A549 (cell line): Measurements from ENCODE around the gene DYNLT2. TPM values are rescaled to one million over a fixed set of nuclear protein-coding genes. Genes with fewer than 3 reads are reported as not detected.

Experiments
- ATAC-seq, 2 experiments: fragments of 200-7000 bp in 1 of 2; fragments of >200 bp in 1 of 2; cut with Nextera tagmentation in 1 of 2; cut with Tn5 transposase in 1 of 2; 3 replicates each; pipeline versions ENCODE4 v1.8.0 to v1.9.1; 2018 to 2020; ENCODE audit warnings: mild to moderate bottlenecking in 1 of 2, moderate library complexity in 1 of 2
- CTCF ChIA-PET: fragments of 300-600 bp; sonication (Branson Sonifier 250); formaldehyde crosslinking; extraction: SDS; loops from one replicate; lab custom pipeline; 2021; ENCODE audit warnings: antibody characterized with exemption, inconsistent platforms; lab: Yijun Ruan, JAX
- POLR2A ChIA-PET: fragments of 350-600 bp; formaldehyde crosslinking; extraction: SDS; loops from one replicate; lab custom pipeline; 2021; ENCODE audit warnings: antibody characterized with exemption, inconsistent platforms; lab: Yijun Ruan, JAX
- DNase-seq, 2 experiments: peaks; one replicate each; pipeline versions ENCODE4 v3.0.0 to v3.0.0-alpha.2; 2011 to 2016; ENCODE audit warnings: low read depth in 1 of 2, low spot score in 1 of 2
- FAIRE-seq: peaks from 2 replicates; lab custom pipeline; 2011; peaks lifted over from hg19 to GRCh38; lab: Jason Lieb, UNC
- H3K27ac ChIP-seq, 2 experiments: fragments of >200 bp; sonication (Bioruptor Twin); formaldehyde crosslinking; 3 replicates each; pipeline ENCODE4 v1.5.1; 2016 to 2017
- H3K4me1 ChIP-seq: fragments of >200 bp; sonication (Bioruptor Twin); formaldehyde crosslinking; 3 replicates; pipeline ENCODE4 v1.6.1; 2016
- H3K4me2 ChIP-seq: fragments of >200 bp; sonication (Bioruptor Twin); formaldehyde crosslinking; 3 replicates; pipeline ENCODE4 v1.6.1; 2016
- H3K4me3 ChIP-seq: fragments of >200 bp; sonication (Bioruptor Twin); formaldehyde crosslinking; 3 replicates; pipeline ENCODE4 v1.5.1; 2016
- H3K9me3 ChIP-seq: fragments of >200 bp; sonication (Bioruptor Twin); formaldehyde crosslinking; 3 replicates; pipeline ENCODE4 v1.6.1; 2016
- BHLHE40 ChIP-seq: IDR thresholded peaks from 2 replicates; pipeline ENCODE4 v1.6.1; 2012; ENCODE audit warnings: low read depth, low read length, inconsistent platforms
- CEBPB ChIP-seq, 2 experiments: fragments of >200 bp in 1 of 2; sonication (Bioruptor Twin) in 1 of 2; formaldehyde crosslinking in 1 of 2; IDR thresholded peaks; 2 replicates each; pipeline ENCODE4 v1.6.1; 2012 to 2016
- CHD2 ChIP-seq: fragments of 150-350 bp; IDR thresholded peaks from 2 replicates; pipeline ENCODE4 v1.6.1; 2014; ENCODE audit warnings: low read length; ENCODE audit not compliant: partially characterized antibody
- CHD4 ChIP-seq: fragments of 200-600 bp; sonication (generic); IDR thresholded peaks from 2 replicates; pipeline ENCODE4 v1.6.1; 2016; ENCODE audit warnings: antibody characterized with exemption, mild to moderate bottlenecking, borderline replicate concordance
- FOXS1 ChIP-seq: fragments of 250-450 bp; sonication (Bioruptor Pico); IDR thresholded peaks from 2 replicates; pipeline ENCODE4 v1.5.0; 2020; ENCODE audit warnings: mild to moderate bottlenecking, moderate library complexity
- HOXA7 ChIP-seq: fragments of 250-450 bp; sonication (Bioruptor Pico); IDR thresholded peaks from 2 replicates; pipeline ENCODE4 v1.5.0; 2020; ENCODE audit warnings: mild to moderate bottlenecking, moderate library complexity
- HOXB13 ChIP-seq: fragments of 250-450 bp; sonication (Bioruptor Pico); IDR thresholded peaks from 2 replicates; pipeline ENCODE4 v1.5.0; 2020; ENCODE audit warnings: low read depth, mild to moderate bottlenecking, moderate library complexity
- JUN ChIP-seq, 2 experiments: fragments of >200 bp; sonication (Bioruptor Twin); formaldehyde crosslinking; IDR thresholded peaks; 2 replicates in 1 of 2; 3 replicates in 1 of 2; pipeline ENCODE4 v1.6.1; 2016 to 2017
- JUNB ChIP-seq: fragments of >200 bp; sonication (Bioruptor Twin); formaldehyde crosslinking; IDR thresholded peaks from 2 replicates; pipeline ENCODE4 v1.6.1; 2016
- MYC ChIP-seq: IDR thresholded peaks from 2 replicates; pipeline ENCODE4 v1.6.1; 2012; ENCODE audit warnings: mild to moderate bottlenecking, inconsistent platforms, low read length, improper control_type of control experiment, borderline replicate concordance
- PHF8 ChIP-seq: fragments of 200-600 bp; sonication (generic); IDR thresholded peaks from 2 replicates; pipeline ENCODE4 v1.6.1; 2016; ENCODE audit warnings: low read depth, mild to moderate bottlenecking, antibody characterized with exemption, moderate library complexity, borderline replicate concordance
- POLR2A ChIP-seq: IDR thresholded peaks from 2 replicates; pipeline ENCODE4 v1.6.1; 2012; ENCODE audit warnings: mild to moderate bottlenecking, low read length
- RNF2 ChIP-seq: fragments of 200-600 bp; sonication (generic); IDR thresholded peaks from 2 replicates; pipeline ENCODE4 v1.6.1; 2016; ENCODE audit warnings: low read depth, mild to moderate bottlenecking, antibody characterized with exemption, moderate library complexity, borderline replicate concordance
- SREBF2 ChIP-seq: fragments of 450-650 bp; IDR thresholded peaks from 2 replicates; pipeline ENCODE4 v1.6.1; 2014; ENCODE audit warnings: mild to moderate bottlenecking, moderate library complexity
- TFCP2L1 ChIP-seq: fragments of 250-450 bp; sonication (Bioruptor Pico); IDR thresholded peaks from 2 replicates; pipeline ENCODE4 v1.5.0; 2021; ENCODE audit warnings: mild to moderate bottlenecking
- WGBS: methylation state at CpG from one replicate; pipeline ENCODE4 v1.1.6; 2017; ENCODE audit errors: missing lambda C conversion rate; 5-methylcytosine and 5-hydroxymethylcytosine counted together
- polyA plus RNA-seq, 4 experiments: library from polyadenylated mRNA; depleted of rRNA in 3 of 4; stranded (reverse); fragments of >200 nt; fragmentation: RNase III in 1 of 4; extraction: RNeasy Plus Mini Kit Qiagen cat#74134 plus additional on column Dnase treatment in 1 of 4; gene quantifications; 2 replicates in 3 of 4; 3 replicates in 1 of 4; pipeline ENCODE4 v1.2.3, GENCODE V29; 2011 to 2017
- TF ChIP-seq, protein P1 (sequence below): fragments of 250-450 bp; sonication (Bioruptor Pico); IDR thresholded peaks from 2 replicates; pipeline ENCODE4 v1.5.0; 2020; ENCODE audit warnings: low read depth, mild to moderate bottlenecking, moderate library complexity
- TF ChIP-seq, protein P2 (sequence below): fragments of 150-350 bp; IDR thresholded peaks from 2 replicates; pipeline ENCODE4 v1.6.1; 2014; ENCODE audit warnings: low read depth, mild to moderate bottlenecking, low read length
- TF ChIP-seq, protein P3 (sequence below): fragments of >200 bp; sonication (Bioruptor Twin); formaldehyde crosslinking; IDR thresholded peaks from 3 replicates; pipeline ENCODE4 v1.5.1; 2016
- TF ChIP-seq, protein P4 (sequence below): fragments of >200 bp; sonication (Bioruptor Twin); formaldehyde crosslinking; IDR thresholded peaks from 2 replicates; pipeline ENCODE4 v1.6.1; 2016
- TF ChIP-seq, protein P5 (sequence below): IDR thresholded peaks from 2 replicates; pipeline ENCODE4 v1.6.1; 2012
- TF ChIP-seq, protein P6 (sequence below): fragments of >200 bp; sonication (Bioruptor Twin); formaldehyde crosslinking; IDR thresholded peaks from 3 replicates; pipeline ENCODE4 v1.6.1; 2016

The DYNLT2 gene
- polyA plus RNA-seq, 2 of the 4 experiments (the other 2 are of a cell fraction): 1.1 to 2.0 TPM

DNA sequence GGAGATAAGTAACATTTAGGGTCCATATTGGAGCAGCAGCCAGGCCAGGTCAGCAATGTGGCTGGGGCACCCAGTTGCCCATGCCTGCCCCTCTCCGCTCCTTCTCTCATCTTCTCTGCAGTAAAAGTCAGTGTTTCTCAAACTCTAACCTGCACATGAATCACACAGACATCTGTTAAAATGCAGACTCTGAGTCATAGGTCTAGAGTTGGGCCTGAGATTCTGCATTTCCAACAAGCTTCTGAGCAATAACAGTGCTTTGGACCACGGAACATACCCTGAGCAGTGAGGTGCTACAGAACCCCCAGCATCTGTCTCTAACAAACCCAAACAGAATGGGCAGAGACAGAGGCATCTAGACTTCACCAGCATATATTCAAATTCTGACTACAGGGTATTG, 37.2 kb downstream of the DYNLT2 start (continued):
- no peak for TF ChIP-seq SREBF2

DNA sequence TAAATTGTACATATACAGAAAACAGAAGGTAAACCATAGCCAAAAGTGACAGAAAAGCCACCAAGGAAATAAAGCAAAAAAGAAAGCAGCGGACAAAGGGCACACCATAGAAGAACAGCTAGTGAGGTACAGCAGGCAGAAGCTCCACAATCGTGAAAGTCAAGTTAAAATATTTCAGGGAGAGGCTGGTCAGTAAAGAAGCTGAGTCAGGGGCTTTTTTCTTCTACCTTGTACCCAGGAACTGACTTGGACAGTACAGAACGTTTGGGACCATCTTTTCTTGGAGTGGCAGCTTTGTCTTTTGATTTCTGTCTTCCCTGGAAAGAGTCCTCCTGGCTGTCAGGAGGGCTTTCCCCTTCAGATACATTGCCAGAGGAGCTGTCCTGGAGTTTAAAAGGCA, 41.4 kb downstream of the DYNLT2 start:
- POLR2A ChIA-PET: no interaction called here
- no peak overlapping the region for H3K4me3 ChIP-seq
- WGBS: 65% methylated on average over 3 of the region's 3 CpGs
- ATAC-seq (no peak), FAIRE-seq (no peak), DNase-seq (no peak)
- H3K27ac ChIP-seq: no peak overlapping the region
- TF ChIP-seq SREBF2 (no peak), RNF2 (no peak), CHD4 (no peak), HOXA7 (no peak), CEBPB (IDR thresholded peaks at IDR 0.05) (no peak), HOXB13 (CRISPR knock-in tag) (no peak), MYC (no peak), POLR2A (no peak), JUNB (no peak)
- TF ChIP-seq, protein P1, sequence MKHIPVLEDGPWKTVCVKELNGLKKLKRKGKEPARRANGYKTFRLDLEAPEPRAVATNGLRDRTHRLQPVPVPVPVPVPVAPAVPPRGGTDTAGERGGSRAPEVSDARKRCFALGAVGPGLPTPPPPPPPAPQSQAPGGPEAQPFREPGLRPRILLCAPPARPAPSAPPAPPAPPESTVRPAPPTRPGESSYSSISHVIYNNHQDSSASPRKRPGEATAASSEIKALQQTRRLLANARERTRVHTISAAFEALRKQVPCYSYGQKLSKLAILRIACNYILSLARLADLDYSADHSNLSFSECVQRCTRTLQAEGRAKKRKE (CRISPR knock-in tag): no peak
- TF ChIP-seq, protein P2, sequence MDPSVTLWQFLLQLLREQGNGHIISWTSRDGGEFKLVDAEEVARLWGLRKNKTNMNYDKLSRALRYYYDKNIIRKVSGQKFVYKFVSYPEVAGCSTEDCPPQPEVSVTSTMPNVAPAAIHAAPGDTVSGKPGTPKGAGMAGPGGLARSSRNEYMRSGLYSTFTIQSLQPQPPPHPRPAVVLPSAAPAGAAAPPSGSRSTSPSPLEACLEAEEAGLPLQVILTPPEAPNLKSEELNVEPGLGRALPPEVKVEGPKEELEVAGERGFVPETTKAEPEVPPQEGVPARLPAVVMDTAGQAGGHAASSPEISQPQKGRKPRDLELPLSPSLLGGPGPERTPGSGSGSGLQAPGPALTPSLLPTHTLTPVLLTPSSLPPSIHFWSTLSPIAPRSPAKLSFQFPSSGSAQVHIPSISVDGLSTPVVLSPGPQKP: no peak
- TF ChIP-seq, protein P3, sequence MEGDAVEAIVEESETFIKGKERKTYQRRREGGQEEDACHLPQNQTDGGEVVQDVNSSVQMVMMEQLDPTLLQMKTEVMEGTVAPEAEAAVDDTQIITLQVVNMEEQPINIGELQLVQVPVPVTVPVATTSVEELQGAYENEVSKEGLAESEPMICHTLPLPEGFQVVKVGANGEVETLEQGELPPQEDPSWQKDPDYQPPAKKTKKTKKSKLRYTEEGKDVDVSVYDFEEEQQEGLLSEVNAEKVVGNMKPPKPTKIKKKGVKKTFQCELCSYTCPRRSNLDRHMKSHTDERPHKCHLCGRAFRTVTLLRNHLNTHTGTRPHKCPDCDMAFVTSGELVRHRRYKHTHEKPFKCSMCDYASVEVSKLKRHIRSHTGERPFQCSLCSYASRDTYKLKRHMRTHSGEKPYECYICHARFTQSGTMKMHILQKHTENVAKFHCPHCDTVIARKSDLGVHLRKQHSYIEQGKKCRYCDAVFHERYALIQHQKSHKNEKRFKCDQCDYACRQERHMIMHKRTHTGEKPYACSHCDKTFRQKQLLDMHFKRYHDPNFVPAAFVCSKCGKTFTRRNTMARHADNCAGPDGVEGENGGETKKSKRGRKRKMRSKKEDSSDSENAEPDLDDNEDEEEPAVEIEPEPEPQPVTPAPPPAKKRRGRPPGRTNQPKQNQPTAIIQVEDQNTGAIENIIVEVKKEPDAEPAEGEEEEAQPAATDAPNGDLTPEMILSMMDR: no peak
- H3K9me3 ChIP-seq: no peaks in the 10 kb centered on the region
- H3K4me1 ChIP-seq: peaks cover 5% of the 10 kb centered on the region
- H3K4me2 ChIP-seq: no peak overlapping the region
- CTCF ChIA-PET: interaction anchor here (0.9 kb wide), 1 partner anchor 753 kb away, joined by 3 read pairs; no protein-coding TSS in a partner anchor

DNA sequence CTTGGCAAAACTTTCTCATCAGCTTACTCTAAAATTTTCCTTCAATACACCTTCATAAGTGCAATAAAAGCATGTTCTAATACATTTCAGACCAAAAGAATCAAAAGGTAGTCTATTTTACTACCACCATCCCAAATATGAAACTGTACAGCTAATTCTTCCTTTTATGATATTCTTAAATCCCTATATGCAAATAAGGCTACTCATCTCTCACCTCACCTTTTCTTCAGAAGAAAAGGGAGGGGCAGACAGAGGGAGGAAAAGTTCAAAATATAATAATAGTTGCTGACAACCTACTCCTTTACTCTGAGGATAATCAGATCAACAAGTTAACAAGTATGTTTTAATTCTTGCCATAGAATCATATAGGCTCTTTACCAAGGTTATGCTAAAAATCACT, 42.1 kb downstream of the DYNLT2 start:
- TF ChIP-seq SREBF2 (no peak), FOXS1 (CRISPR knock-in tag) (no peak), CHD2 (no peak), PHF8 (no peak), POLR2A (no peak), TFCP2L1 (CRISPR knock-in tag) (no peak), JUN (IDR thresholded peaks at IDR 0.05) (no peak), BHLHE40 (no peak)
- TF ChIP-seq, protein P4, sequence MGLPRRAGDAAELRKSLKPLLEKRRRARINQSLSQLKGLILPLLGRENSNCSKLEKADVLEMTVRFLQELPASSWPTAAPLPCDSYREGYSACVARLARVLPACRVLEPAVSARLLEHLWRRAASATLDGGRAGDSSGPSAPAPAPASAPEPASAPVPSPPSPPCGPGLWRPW: no peak
- TF ChIP-seq, protein P5, sequence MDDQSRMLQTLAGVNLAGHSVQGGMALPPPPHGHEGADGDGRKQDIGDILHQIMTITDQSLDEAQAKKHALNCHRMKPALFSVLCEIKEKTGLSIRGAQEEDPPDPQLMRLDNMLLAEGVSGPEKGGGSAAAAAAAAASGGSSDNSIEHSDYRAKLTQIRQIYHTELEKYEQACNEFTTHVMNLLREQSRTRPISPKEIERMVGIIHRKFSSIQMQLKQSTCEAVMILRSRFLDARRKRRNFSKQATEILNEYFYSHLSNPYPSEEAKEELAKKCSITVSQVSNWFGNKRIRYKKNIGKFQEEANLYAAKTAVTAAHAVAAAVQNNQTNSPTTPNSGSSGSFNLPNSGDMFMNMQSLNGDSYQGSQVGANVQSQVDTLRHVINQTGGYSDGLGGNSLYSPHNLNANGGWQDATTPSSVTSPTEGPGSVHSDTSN: no peak
- TF ChIP-seq, protein P6, sequence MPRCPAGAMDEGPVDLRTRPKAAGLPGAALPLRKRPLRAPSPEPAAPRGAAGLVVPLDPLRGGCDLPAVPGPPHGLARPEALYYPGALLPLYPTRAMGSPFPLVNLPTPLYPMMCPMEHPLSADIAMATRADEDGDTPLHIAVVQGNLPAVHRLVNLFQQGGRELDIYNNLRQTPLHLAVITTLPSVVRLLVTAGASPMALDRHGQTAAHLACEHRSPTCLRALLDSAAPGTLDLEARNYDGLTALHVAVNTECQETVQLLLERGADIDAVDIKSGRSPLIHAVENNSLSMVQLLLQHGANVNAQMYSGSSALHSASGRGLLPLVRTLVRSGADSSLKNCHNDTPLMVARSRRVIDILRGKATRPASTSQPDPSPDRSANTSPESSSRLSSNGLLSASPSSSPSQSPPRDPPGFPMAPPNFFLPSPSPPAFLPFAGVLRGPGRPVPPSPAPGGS: no peak
- TF ChIP-seq, protein P1 (CRISPR knock-in tag): no peak
- Histone ChIP-seq H3K4me3 (no peak overlapping the region), H3K9me3 (no peaks in the 10 kb centered on the region), H3K4me1 (peaks cover 12% of the 10 kb centered on the region), H3K4me2 (no peak overlapping the region), H3K27ac (no peak overlapping the region)
- no peak for DNase-seq
- CTCF ChIA-PET: no interaction called here
- ATAC-seq: no peak
- no peak for FAIRE-seq
- POLR2A ChIA-PET: no interaction called here
